Vagina (tissue), 2 donors: ENCODE data around the gene CZIB.

ENCODE experiments used
- CTCF ChIP-seq, 3 experiments: fragments of 450-650 bp in 2 of 3; fragments of 200-600 bp in 1 of 3; sonication (generic) in 1 of 3; IDR thresholded peaks; one replicate each; pipeline ENCODE4 v1.5.1; 2017 to 2019; ENCODE audit warnings: antibody characterized with exemption in 3 of 3, mild to moderate bottlenecking in 2 of 3, moderate library complexity in 2 of 3
- POLR2A ChIP-seq, 2 donors: fragments of 450-650 bp; IDR thresholded peaks; one replicate each; pipeline ENCODE4 v1.6.1; 2017; ENCODE audit warnings: antibody characterized with exemption in 2 of 2, mild to moderate bottlenecking in 2 of 2, moderate library complexity in 2 of 2
- POLR2AphosphoS5 ChIP-seq, 2 donors: sonication (generic); formaldehyde crosslinking; IDR thresholded peaks; one replicate each; pipeline ENCODE4 v1.9.0; 2017; ENCODE audit warnings: antibody characterized with exemption in 2 of 2, mild to moderate bottlenecking in 2 of 2, low read depth in 1 of 2; ENCODE audit not compliant: insufficient read depth in 1 of 2

- TF ChIP-seq POLR2A (IDR thresholded peaks at IDR 0.05): no peak
- TF ChIP-seq CTCF (IDR thresholded peaks at IDR 0.05): no peak
- TF ChIP-seq POLR2AphosphoS5 (IDR thresholded peaks at IDR 0.05; ENCODE audit: insufficient read depth in 1 of 2, low read depth in 1 of 2): no peak
Observed at GRCh38 chr1:53244141-53244540, 23.7 kb upstream of the CZIB start.
